Adrenal gland (tissue), 12 donors: Measurements from ENCODE around the gene MYCBPAP. TPM values are rescaled to one million over a fixed set of nuclear protein-coding genes. Genes with fewer than 3 reads are reported as not detected.
A peak's percentile ranks its signal among the peaks of the same experiment; 100 is the strongest.

Experiments
- DNase-seq, 7 donors: peaks; one replicate each; pipeline ENCODE4 v3.0.0-alpha.2; 2019 to 2020
- H3K27ac ChIP-seq, 5 donors: fragments of 200-600 bp; sonication (generic) in 4 of 5; 1 replicate in 3 of 5; 2 replicates in 2 of 5; pipeline versions ENCODE4 v1.5.1 to v1.8.0; 2016 to 2020; ENCODE audit warnings: mild to moderate bottlenecking in 1 of 5
- H3K27me3 ChIP-seq: fragments of 200-600 bp; 2 replicates; pipeline ENCODE4 v1.8.0; 2021
- H3K36me3 ChIP-seq, 2 donors: fragments of 200-600 bp; replicated peaks in 1 of 2; 1 replicate in 1 of 2; 2 replicates in 1 of 2; pipeline versions ENCODE4 v1.5.1 to v1.8.0; 2018 to 2022
- H3K4me1 ChIP-seq, 2 donors: fragments of 200-600 bp; replicated peaks in 1 of 2; 1 replicate in 1 of 2; 2 replicates in 1 of 2; pipeline versions ENCODE4 v1.5.1 to v1.8.0; 2018 to 2021
- H3K4me3 ChIP-seq, 4 donors: fragments of 200-600 bp; sonication (generic) in 3 of 4; one replicate each; pipeline ENCODE4 v1.5.1; 2016 to 2018
- H3K9me3 ChIP-seq, 3 donors: fragments of 200-600 bp; sonication (generic) in 1 of 3; replicated peaks in 1 of 3; 1 replicate in 2 of 3; 2 replicates in 1 of 3; pipeline versions ENCODE4 v1.5.1 to v1.8.0; 2016 to 2021
- CTCF ChIP-seq, 6 experiments: fragments of 450-650 bp in 4 of 6; fragments of 200-600 bp in 2 of 6; sonication (generic) in 1 of 6; IDR thresholded peaks; 1 replicate in 5 of 6; 2 replicates in 1 of 6; pipeline versions ENCODE4 v1.5.1 to v1.8.0; 2016 to 2021; ENCODE audit warnings: antibody characterized with exemption in 6 of 6, mild to moderate bottlenecking in 2 of 6, moderate library complexity in 1 of 6
- POLR2A ChIP-seq, 2 donors: fragments of 450-650 bp; IDR thresholded peaks; one replicate each; pipeline ENCODE4 v1.6.1; 2017; ENCODE audit warnings: antibody characterized with exemption in 2 of 2, mild to moderate bottlenecking in 2 of 2, moderate library complexity in 1 of 2
- WGBS, 4 donors: extraction: QIAGEN DNeasy Blood & Tissue Kit in 2 of 4; methylation state at CpG; one replicate each; pipeline versions ENCODE4 v1.1.5 to v1.1.7; 2013 to 2017; 5-methylcytosine and 5-hydroxymethylcytosine counted together
- intact Hi-C, 2 donors: fragments of 100-400 bp; cut with DNase I; formaldehyde crosslinking; loops; one replicate each; pipeline versions ENCODE4 v1.14.1 to v1.15.0; 2022 to 2023
- polyA plus RNA-seq, 3 donors: library from polyadenylated mRNA; stranded (reverse); fragments of 200-250 nt in 2 of 3; fragments of 350-450 nt in 1 of 3; fragmentation: Illumina TruSeq in 1 of 3; extraction: RNeasy Lipid Tissue Mini Kit (QIAGEN cat#74804) in 1 of 3; gene quantifications; one replicate each; pipeline ENCODE4 v1.2.3, GENCODE V29; 2013 to 2014
- total RNA-seq, 9 donors: library from RNA; depleted of rRNA in 4 of 9; stranded (reverse); fragments of >200 nt in 4 of 9; fragments of 120-200 nt in 1 of 9; fragmentation: NEBNext Ultra II Directional in 1 of 9; extraction: Animal tissue kit (Norgen Biotek cat#: 25700) in 1 of 9; gene quantifications; one replicate each; pipeline versions ENCODE4 v1.1.0 to v1.2.4, GENCODE V29; 2013 to 2023
- donor health status: healthy with polysubstance abuse.
- donor health status: Bipolar disorder and iron deficiency.
- donor health status: DM: yes; HTN: yes; CAD: no.
- donor health status: DM: no; HTN: no; CAD: no.
- donor health status: DM: no; HTN: no; CAD: no.
- donor health status: DM: yes; HTN: yes; CAD: no.

MYCBPAP gene
- total and polyA plus RNA-seq, 12 donors, result 0.12 to 8.9 (median 2.3) TPM; not detected in 1

- H3K4me1 ChIP-seq, result peaks cover 22 to 32% of the 10 kb centered on the region in 2 donors
- peak overlapping the region in 4 of 5 donors; percentile 37 to 83 (median 80) for H3K27ac ChIP-seq
- H3K36me3 ChIP-seq, result peaks cover 0 to 7% of the 10 kb centered on the region in 2 donors
- H3K4me3 ChIP-seq, result peak overlapping the region in 2 of 4 donors; percentile 27 to 50
- peak in 1 of 7 donors; percentile 33 for DNase-seq
- no peak for TF ChIP-seq POLR2A (IDR thresholded peaks at IDR 0.05)
- TF ChIP-seq CTCF (IDR thresholded peaks at IDR 0.05), result no peak
- WGBS, 4 donors, result 53 to 80% (median 63%) methylated on average over 5 to 9 of the region's 9 CpGs
- H3K9me3 ChIP-seq, result no peaks in the 10 kb centered on the region
- H3K27me3 ChIP-seq, result no peaks in the 10 kb centered on the region
- intact Hi-C loops, result loop anchor here (5.0 to 10.0 kb wide), 3 partner anchors 54 to 293 kb away; partner anchors contain the start of gene WFIKKN2 (in 1 of the 2)
Observed at GRCh38 chr17:50541402-50541715, 33.1 kb downstream of the MYCBPAP start.

GRCh38 chr17:50541716-50542688 lies 33.8 kb downstream of the MYCBPAP start:
- no peaks in the 10 kb centered on the region for H3K27me3 ChIP-seq
- TF ChIP-seq CTCF (IDR thresholded peaks at IDR 0.05) (peak in 2 of 6 experiments; percentile 15 to 23), POLR2A (IDR thresholded peaks at IDR 0.05) (peak; percentile 51 to 82)
- peak; percentile 84 to 91 (median 90) for DNase-seq
- peaks cover 0 to 7% of the 10 kb centered on the region in 2 donors for H3K36me3 ChIP-seq
- 2 to 7% (median 4%) methylated on average over 19 to 82 of the region's 82 CpGs for WGBS, 4 donors
- no peaks in the 10 kb centered on the region for H3K9me3 ChIP-seq
- intact Hi-C loops, result loop anchor here (5.0 to 10.0 kb wide), 3 partner anchors 55 to 293 kb away; partner anchors contain the start of gene WFIKKN2 (in 1 of the 2)
- H3K4me1 ChIP-seq, result peaks cover 22 to 32% of the 10 kb centered on the region in 2 donors
- peak overlapping the region in 2 of 4 donors; percentile 27 to 50 for H3K4me3 ChIP-seq
- peak overlapping the region; percentile 3 to 83 (median 79) for H3K27ac ChIP-seq

- TF ChIP-seq CTCF (IDR thresholded peaks at IDR 0.05) (no peak), POLR2A (IDR thresholded peaks at IDR 0.05) (peak in 1 of 2 donors; percentile 57)
- intact Hi-C loops, result loop anchor here (5.0 to 10.0 kb wide), 3 partner anchors 56 to 292 kb away; partner anchors contain the start of gene WFIKKN2 (in 1 of the 2)
- Histone ChIP-seq H3K9me3 (no peaks in the 10 kb centered on the region), H3K27ac (peak overlapping the region; percentile 3 to 83 (median 79)), H3K27me3 (no peaks in the 10 kb centered on the region), H3K4me3 (peak overlapping the region in 1 of 4 donors; percentile 50), H3K4me1 (peaks cover 31 to 41% of the 10 kb centered on the region in 2 donors), H3K36me3 (peaks cover 0 to 7% of the 10 kb centered on the region in 2 donors)
- peak; percentile 73 to 95 (median 90) for DNase-seq
- WGBS, 4 donors, result 51 to 73% (median 57%) methylated on average over 15 to 16 of the region's 16 CpGs
Observed at GRCh38 chr17:50542795-50543774, 34.8 kb downstream of the MYCBPAP start.
